Posterior cingulate gyrus (tissue), 11 donors: Measurements from ENCODE around the gene IRF2.
"Not testable (repeated sequence)": the region's sequence is repeated elsewhere in the genome, so short reads cannot be mapped to it uniquely, and the experiment has no call there.

Experiments
- DNase-seq, 10 donors: peaks; one replicate each; pipeline versions ENCODE4 v3.0.0 to v3.0.0-alpha.2; 2020 to 2021; ENCODE audit warnings: mixed read lengths in 3 of 10
- intact Hi-C: fragments of 100-400 bp; cut with DNase I; formaldehyde crosslinking; loops from one replicate; pipeline ENCODE4 v1.15.1; 2023

IRF2 gene

DNA sequence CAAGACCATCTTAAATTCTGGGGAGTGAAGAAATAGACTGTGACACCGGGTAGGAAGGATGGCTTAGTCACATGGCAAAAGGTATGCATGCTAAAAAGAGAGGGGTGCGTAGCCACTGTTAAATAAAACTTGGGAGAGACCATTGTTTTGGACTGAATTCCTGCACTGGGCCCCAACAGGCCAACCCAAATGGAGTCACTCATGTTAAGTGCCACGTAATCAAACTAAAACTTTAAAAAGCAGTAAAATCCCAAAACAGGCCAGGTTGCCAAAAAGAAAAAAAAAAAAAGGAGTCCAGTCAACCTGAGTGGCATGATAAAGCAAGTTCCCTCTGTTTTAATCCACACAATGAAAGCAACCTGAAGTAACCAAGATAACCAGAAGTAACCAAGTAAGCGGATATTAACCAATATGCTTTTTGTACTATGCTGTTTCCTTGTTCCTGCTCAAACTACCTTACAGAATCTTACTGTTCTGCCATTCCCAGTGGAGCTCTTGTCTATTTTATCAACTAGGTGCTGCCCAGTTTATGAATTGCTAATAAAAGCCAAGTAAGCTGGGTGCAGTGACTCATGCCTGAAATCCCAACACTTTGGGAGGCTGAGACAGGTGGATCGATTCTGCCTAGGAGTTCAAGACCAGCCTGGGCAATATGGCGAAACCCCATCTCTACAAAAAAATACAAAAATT, 132.0 kb downstream of the IRF2 start:
- DNase-seq: no peak
- intact Hi-C loops: loop anchor here (5.0 to 10.0 kb wide), 4 partner anchors 55 to 195 kb away; partner anchors contain the start of gene IRF2

DNA sequence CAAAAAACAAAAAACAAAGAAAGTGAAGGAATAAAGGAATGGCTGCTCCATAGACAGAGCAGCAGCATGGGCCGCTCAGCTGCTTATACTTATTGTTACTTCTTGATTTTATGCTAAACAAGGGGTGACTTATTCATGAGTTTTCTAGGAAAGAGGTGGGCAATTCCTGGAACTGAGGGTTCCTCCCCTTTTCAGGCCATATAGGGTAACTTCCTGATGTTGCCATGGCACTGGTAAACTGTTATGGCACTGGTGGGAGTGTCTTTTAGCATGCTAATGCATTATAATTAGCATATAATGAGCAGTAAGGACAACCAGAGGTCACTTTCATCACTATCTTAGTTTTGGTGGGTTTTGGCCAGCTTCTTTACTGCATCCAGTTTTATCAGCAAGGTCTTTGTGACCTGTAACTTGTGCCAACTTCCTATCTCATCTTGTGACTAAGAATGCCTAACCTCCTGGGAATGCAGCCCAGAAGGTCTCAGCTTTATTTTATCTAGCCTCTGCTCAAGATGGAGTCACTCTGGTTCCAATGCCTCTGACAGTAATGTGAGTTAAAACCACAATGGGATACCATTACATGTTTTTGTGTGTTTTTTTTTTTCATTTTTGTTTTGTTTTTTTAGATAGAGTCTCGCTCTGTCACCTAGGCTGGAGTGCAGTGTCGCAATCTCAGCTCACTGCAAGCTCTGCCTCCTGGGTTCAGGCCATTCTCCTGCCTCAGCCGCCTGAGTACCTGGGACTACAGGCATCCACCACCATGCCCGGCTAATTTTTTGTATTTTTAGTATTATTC, 134.8 kb downstream of the IRF2 start:
- DNase-seq: not testable (repeated sequence)
- intact Hi-C loops: loop anchor here (5.0 to 10.0 kb wide), 4 partner anchors 52 to 198 kb away; partner anchors contain the start of gene IRF2

DNA sequence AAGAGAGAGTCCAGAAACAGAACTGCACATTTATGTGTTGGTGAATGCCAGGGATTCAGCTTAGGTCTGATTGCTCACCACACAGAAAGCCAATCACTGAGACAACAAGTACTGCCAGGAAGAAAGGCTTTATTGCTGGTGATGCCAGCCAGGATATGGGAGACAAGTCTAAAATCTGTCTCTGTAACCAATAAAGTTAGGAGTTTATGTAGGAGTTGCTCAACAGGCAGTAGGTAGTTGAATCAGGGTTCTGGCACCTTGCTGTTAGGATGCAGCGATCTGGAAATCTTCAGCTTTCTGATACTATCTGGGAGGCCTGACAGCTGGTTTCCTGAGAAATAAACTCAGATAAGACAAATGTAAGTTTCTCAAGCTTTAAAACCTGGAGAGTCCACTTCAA, 136.4 kb downstream of the IRF2 start:
- no peak for DNase-seq
- intact Hi-C loops: no loop called here
